Prostate gland (tissue), 2 donors: ENCODE data around the gene PDLIM3. TPM values are rescaled to one million over a fixed set of nuclear protein-coding genes. Genes with fewer than 3 reads are reported as not detected.

Experiments
- DNase-seq: peaks from one replicate; pipeline ENCODE4 v3.0.0-alpha.2; 2019; ENCODE audit warnings: low spot score
- H3K27ac ChIP-seq, 2 donors: fragments of 200-600 bp; sonication (generic); 2 replicates each; pipeline ENCODE4 v1.5.1; 2017 to 2019
- H3K27me3 ChIP-seq: fragments of 200-600 bp; sonication (generic); replicated peaks from 2 replicates; pipeline ENCODE4 v1.5.1; 2019; ENCODE audit not compliant: insufficient read depth
- H3K36me3 ChIP-seq, 2 donors: fragments of 200-600 bp; sonication (generic); 1 replicate in 1 of 2; 2 replicates in 1 of 2; pipeline versions ENCODE4 v1.5.1 to v1.8.1; 2017 to 2019
- H3K4me1 ChIP-seq: fragments of 200-600 bp; sonication (generic); replicated peaks from 2 replicates; pipeline ENCODE4 v1.5.1; 2019
- H3K4me3 ChIP-seq, 2 donors: fragments of 200-600 bp; sonication (generic); 2 replicates each; pipeline ENCODE4 v1.5.1; 2017 to 2019
- H3K9me3 ChIP-seq: fragments of 200-600 bp; sonication (generic); 2 replicates; pipeline ENCODE4 v1.5.1; 2017
- POLR2A ChIP-seq: fragments of 450-650 bp; IDR thresholded peaks from one replicate; pipeline ENCODE4 v1.6.1; 2016; ENCODE audit warnings: antibody characterized with exemption, mild to moderate bottlenecking
- POLR2AphosphoS5 ChIP-seq: sonication (generic); formaldehyde crosslinking; IDR thresholded peaks from one replicate; pipeline ENCODE4 v1.6.1; 2017; ENCODE audit warnings: antibody characterized with exemption
- WGBS: methylation state at CpG from one replicate; pipeline ENCODE4 v1.1.5; 2018; 5-methylcytosine and 5-hydroxymethylcytosine counted together
- intact Hi-C: fragments of 100-400 bp; cut with DNase I; formaldehyde crosslinking; loops from one replicate; pipeline ENCODE4 v1.14.2; 2022
- total RNA-seq, 2 donors: library from RNA; depleted of rRNA; stranded (reverse); fragments of >200 nt; gene quantifications; one replicate each; pipeline ENCODE4 v1.1.0, GENCODE V29; 2016
- TF ChIP-seq, protein P1 (sequence below), 4 experiments: fragments of 200-600 bp in 2 of 4; fragments of 450-650 bp in 2 of 4; sonication (generic) in 2 of 4; IDR thresholded peaks; 1 replicate in 3 of 4; 2 replicates in 1 of 4; pipeline ENCODE4 v1.5.1; 2016 to 2019; ENCODE audit warnings: antibody characterized with exemption in 4 of 4, mild to moderate bottlenecking in 2 of 4, moderate library complexity in 2 of 4

The PDLIM3 gene
- total RNA-seq, 2 donors from 2014 or later = 78.7 to 139 TPM

- no peak overlapping the region for H3K4me3 ChIP-seq
- H3K9me3 ChIP-seq = no peaks in the 10 kb centered on the region
- 50% methylated on average over 2 of the region's 2 CpGs for WGBS
- TF ChIP-seq POLR2A = no peak
- no peak for TF ChIP-seq POLR2AphosphoS5
- TF ChIP-seq, protein P1, sequence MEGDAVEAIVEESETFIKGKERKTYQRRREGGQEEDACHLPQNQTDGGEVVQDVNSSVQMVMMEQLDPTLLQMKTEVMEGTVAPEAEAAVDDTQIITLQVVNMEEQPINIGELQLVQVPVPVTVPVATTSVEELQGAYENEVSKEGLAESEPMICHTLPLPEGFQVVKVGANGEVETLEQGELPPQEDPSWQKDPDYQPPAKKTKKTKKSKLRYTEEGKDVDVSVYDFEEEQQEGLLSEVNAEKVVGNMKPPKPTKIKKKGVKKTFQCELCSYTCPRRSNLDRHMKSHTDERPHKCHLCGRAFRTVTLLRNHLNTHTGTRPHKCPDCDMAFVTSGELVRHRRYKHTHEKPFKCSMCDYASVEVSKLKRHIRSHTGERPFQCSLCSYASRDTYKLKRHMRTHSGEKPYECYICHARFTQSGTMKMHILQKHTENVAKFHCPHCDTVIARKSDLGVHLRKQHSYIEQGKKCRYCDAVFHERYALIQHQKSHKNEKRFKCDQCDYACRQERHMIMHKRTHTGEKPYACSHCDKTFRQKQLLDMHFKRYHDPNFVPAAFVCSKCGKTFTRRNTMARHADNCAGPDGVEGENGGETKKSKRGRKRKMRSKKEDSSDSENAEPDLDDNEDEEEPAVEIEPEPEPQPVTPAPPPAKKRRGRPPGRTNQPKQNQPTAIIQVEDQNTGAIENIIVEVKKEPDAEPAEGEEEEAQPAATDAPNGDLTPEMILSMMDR (IDR thresholded peaks at IDR 0.05) = no peak
- H3K4me1 ChIP-seq = no peaks in the 10 kb centered on the region
- no peak for DNase-seq
- no peak overlapping the region for H3K27ac ChIP-seq
- H3K36me3 ChIP-seq = no peaks in the 10 kb centered on the region
- H3K27me3 ChIP-seq = no peaks in the 10 kb centered on the region
- intact Hi-C loops = no loop called here
Measured at GRCh38 chr4:185552254-185552653, 16.9 kb upstream of the PDLIM3 start.

- Histone ChIP-seq H3K9me3 (no peaks in the 10 kb centered on the region), H3K4me1 (no peaks in the 10 kb centered on the region), H3K4me3 (no peak overlapping the region), H3K36me3 (no peaks in the 10 kb centered on the region), H3K27ac (no peak overlapping the region), H3K27me3 (no peaks in the 10 kb centered on the region)
- intact Hi-C loops = no loop called here
- DNase-seq = no peak
- TF ChIP-seq POLR2AphosphoS5 (no peak), POLR2A (no peak)
- TF ChIP-seq, protein P1 (IDR thresholded peaks at IDR 0.05) = no peak
- 96% methylated on average over 1 of the region's 1 CpG for WGBS
Measured at GRCh38 chr4:185550933-185551332, 15.6 kb upstream of the PDLIM3 start.

GRCh38 chr4:185549095-185549639 lies 13.9 kb upstream of the PDLIM3 start:
- no peaks in the 10 kb centered on the region for H3K9me3 ChIP-seq
- H3K36me3 ChIP-seq = no peaks in the 10 kb centered on the region
- no peak for DNase-seq
- TF ChIP-seq, protein P1 (IDR thresholded peaks at IDR 0.05) = no peak
- no peak for TF ChIP-seq POLR2A
- no peak for TF ChIP-seq POLR2AphosphoS5
- no peaks in the 10 kb centered on the region for H3K27me3 ChIP-seq
- intact Hi-C loops = no loop called here
- H3K27ac ChIP-seq = no peak overlapping the region
- 64% methylated on average over 2 of the region's 2 CpGs for WGBS
- H3K4me3 ChIP-seq = no peak overlapping the region
- H3K4me1 ChIP-seq = no peaks in the 10 kb centered on the region

DNA sequence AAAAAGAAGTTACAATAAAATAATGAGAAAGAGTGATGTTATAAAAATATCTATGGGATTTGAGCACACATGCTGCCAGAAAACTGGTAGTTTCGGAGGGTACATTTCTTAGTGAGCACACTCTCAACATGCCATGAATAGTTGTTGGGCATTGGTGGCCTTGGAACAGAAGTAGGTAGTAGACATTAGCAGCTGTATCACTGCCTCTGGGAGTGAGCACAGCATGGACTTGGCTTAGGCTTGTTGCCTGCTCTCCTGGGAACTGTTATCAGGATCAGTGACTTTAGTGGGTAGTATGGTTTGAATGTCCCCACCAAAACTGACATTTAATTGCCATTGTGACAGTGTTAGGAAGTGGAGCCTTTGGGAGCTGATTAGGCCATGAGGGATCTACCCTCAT lies 13.3 kb upstream of the PDLIM3 start:
- H3K36me3 ChIP-seq = no peaks in the 10 kb centered on the region
- DNase-seq = no peak
- intact Hi-C loops = no loop called here
- no peak overlapping the region for H3K27ac ChIP-seq
- 100% methylated on average over 1 of the region's 1 CpG for WGBS
- TF ChIP-seq POLR2A = no peak
- H3K27me3 ChIP-seq = no peaks in the 10 kb centered on the region
- H3K4me1 ChIP-seq = no peaks in the 10 kb centered on the region
- no peak overlapping the region for H3K4me3 ChIP-seq
- H3K9me3 ChIP-seq = no peaks in the 10 kb centered on the region

DNA sequence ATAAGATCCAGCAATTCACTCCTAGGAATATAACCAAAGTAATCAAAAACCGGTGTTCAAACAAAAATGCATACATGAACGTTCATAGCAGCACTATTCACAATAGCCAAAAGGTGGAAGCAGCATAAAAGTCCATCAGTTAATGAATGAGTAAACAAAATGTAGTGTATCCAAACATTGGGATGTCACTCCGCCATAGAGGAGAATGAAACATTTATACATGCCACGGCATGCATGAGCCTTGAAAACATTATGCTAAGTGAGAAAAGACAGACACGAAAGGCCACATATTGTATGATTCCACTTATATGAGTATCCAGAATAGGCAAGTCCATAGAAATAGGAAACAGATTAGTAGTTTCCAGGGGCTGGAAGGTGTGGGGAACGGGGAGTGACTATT lies 11.0 kb upstream of the PDLIM3 start:
- no peak overlapping the region for H3K27ac ChIP-seq
- H3K27me3 ChIP-seq = no peaks in the 10 kb centered on the region
- intact Hi-C loops = no loop called here
- no peaks in the 10 kb centered on the region for H3K36me3 ChIP-seq
- 49% methylated on average over 6 of the region's 6 CpGs for WGBS
- H3K4me1 ChIP-seq = no peaks in the 10 kb centered on the region
- TF ChIP-seq POLR2AphosphoS5 (no peak), POLR2A (no peak)
- TF ChIP-seq, protein P1 (IDR thresholded peaks at IDR 0.05) = no peak
- no peak overlapping the region for H3K4me3 ChIP-seq
- H3K9me3 ChIP-seq = no peaks in the 10 kb centered on the region
- DNase-seq = no peak
